T-cell (primary cell): ENCODE measurements around the gene SLC6A5. TPM values are rescaled to one million over a fixed set of nuclear protein-coding genes. Genes with fewer than 3 reads are reported as not detected.

Source experiments
- ATAC-seq, 4 experiments: fragments of 200-7000 bp in 3 of 4; fragments of 150-1000 bp in 1 of 4; cut with Tn5 transposase; replicated peaks in 1 of 4; 1 replicate in 3 of 4; 2 replicates in 1 of 4; pipeline ENCODE4 v1.10.0; 2021; ENCODE audit warnings: moderate library complexity in 3 of 4, mild to moderate bottlenecking in 2 of 4, moderate number of reproducible peaks in 1 of 4
- CTCF ChIA-PET, 2 donors: fragments of 300-600 bp; sonication (Branson Sonifier 250); formaldehyde crosslinking; loops; one replicate each; lab custom pipeline; 2022; ENCODE audit warnings: antibody characterized with exemption in 2 of 2; lab: Charles Lee
- POLR2A ChIA-PET, 2 donors: fragments of 300-600 bp; sonication (Branson Sonifier 250); formaldehyde crosslinking; loops; one replicate each; lab custom pipeline; 2022; ENCODE audit warnings: antibody characterized with exemption in 2 of 2; lab: Charles Lee
- DNase-seq, 35 experiments: peaks; one replicate each; pipeline versions ENCODE4 v3.0.0 to v3.0.0-alpha.2; 2013 to 2023
- H3K27ac ChIP-seq: one replicate; pipeline ENCODE4 v1.5.1; 2013; ENCODE audit warnings: low read length
- H3K27me3 ChIP-seq, 2 experiments: replicated peaks in 1 of 2; 1 replicate in 1 of 2; 2 replicates in 1 of 2; pipeline versions ENCODE4 v1.6.1 to v1.7.0; 2013; ENCODE audit warnings: low read length in 1 of 2, mixed read lengths in 1 of 2; ENCODE audit not compliant: control insufficient read depth in 2 of 2, insufficient read depth in 2 of 2; ENCODE audit errors: extremely low read depth in 1 of 2
- H3K36me3 ChIP-seq, 2 donors: 1 replicate in 1 of 2; 2 replicates in 1 of 2; pipeline versions ENCODE4 v1.6.1 to v1.7.0; 2013; ENCODE audit warnings: low read length in 1 of 2; ENCODE audit not compliant: control insufficient read depth in 2 of 2, insufficient read depth in 1 of 2; ENCODE audit errors: extremely low read depth in 1 of 2
- H3K4me1 ChIP-seq, 2 experiments: 1 replicate in 1 of 2; 2 replicates in 1 of 2; pipeline versions ENCODE4 v1.6.1 to v1.7.0; 2013; ENCODE audit warnings: low read length in 2 of 2, mixed read lengths in 1 of 2; ENCODE audit not compliant: insufficient read depth in 2 of 2, control insufficient read depth in 1 of 2; ENCODE audit errors: extremely low read depth in 1 of 2
- H3K4me3 ChIP-seq, 2 donors: 1 replicate in 1 of 2; 2 replicates in 1 of 2; pipeline versions ENCODE4 v1.5.1 to v1.7.0; 2013; ENCODE audit warnings: mild to moderate bottlenecking in 2 of 2, low read length in 1 of 2, moderate library complexity in 1 of 2; ENCODE audit not compliant: control insufficient read depth in 1 of 2; ENCODE audit errors: extremely low read depth in 1 of 2
- H3K9me3 ChIP-seq: 2 replicates; pipeline ENCODE4 v1.7.0; 2013
- H3K27ac Mint-ChIP-seq, 2 donors: one replicate each; pipeline ENCODE4 v1.8.0; 2020 to 2021; ENCODE audit warnings: mild to moderate bottlenecking in 2 of 2, mixed read lengths in 2 of 2
- H3K27me3 Mint-ChIP-seq, 2 donors: one replicate each; pipeline ENCODE4 v1.8.0; 2021 to 2022; ENCODE audit warnings: mixed read lengths in 2 of 2
- H3K36me3 Mint-ChIP-seq: one replicate; pipeline ENCODE4 v1.8.0; 2021; ENCODE audit warnings: mixed read lengths
- H3K4me1 Mint-ChIP-seq, 3 donors: one replicate each; pipeline ENCODE4 v1.8.0; 2020 to 2022; ENCODE audit warnings: mixed read lengths in 3 of 3, mild to moderate bottlenecking in 1 of 3
- H3K4me3 Mint-ChIP-seq, 3 donors: one replicate each; pipeline ENCODE4 v1.8.0; 2020 to 2022; ENCODE audit warnings: mild to moderate bottlenecking in 3 of 3, mixed read lengths in 3 of 3, moderate library complexity in 3 of 3
- H3K9me3 Mint-ChIP-seq, 3 donors: one replicate each; pipeline ENCODE4 v1.8.0; 2020 to 2022; ENCODE audit warnings: mixed read lengths in 3 of 3
- WGBS: methylation state at CpG from one replicate; pipeline ENCODE4 v1.1.5; 2013; ENCODE audit warnings: missing lambda C conversion rate; ENCODE audit not compliant: insufficient coverage; 5-methylcytosine and 5-hydroxymethylcytosine counted together
- total RNA-seq, 35 experiments: library from RNA in 6 of 35; stranded (reverse) in 6 of 35; fragments of 120-200 nt in 1 of 35; gene quantifications; one replicate each; pipeline versions ENCODE4 v1.2.1 to v1.2.4 and lab custom pipeline; 2013 to 2026

The SLC6A5 gene
- total RNA-seq, 5 donors from 2014 or later (not counting 1 experiment from before 2014, with no cell fraction given): not detected

GRCh38 chr11:20627026-20627425, 27.6 kb downstream of the SLC6A5 start:
- Histone ChIP-seq H3K36me3 (no peaks in the 10 kb centered on the region), H3K9me3 (no peaks in the 10 kb centered on the region), H3K27ac (no peak overlapping the region), H3K4me3 (no peak overlapping the region), H3K27me3 (peaks cover 0 to 22% of the 10 kb centered on the region in 2 experiments), H3K4me1 (no peaks in the 10 kb centered on the region)
- Mint-ChIP-seq H3K4me1 (no peaks in the 10 kb centered on the region), H3K9me3 (peaks cover 0 to 3% (median 0%) of the 10 kb centered on the region in 3 donors), H3K27me3 (peaks cover 13 to 15% of the 10 kb centered on the region in 2 donors), H3K4me3 (no peak overlapping the region), H3K36me3 (no peaks in the 10 kb centered on the region), H3K27ac (no peak overlapping the region)
- no CpG with 5 or more reads among the region's 3 CpGs for WGBS
- CTCF ChIA-PET: interaction anchor here in 1 of 2 donors (0.6 kb wide), 1 partner anchor 262 kb away, joined by 6 read pairs; no protein-coding TSS in a partner anchor
- ATAC-seq (no peak), DNase-seq (no peak)
- POLR2A ChIA-PET: no interaction called here

GRCh38 chr11:20627701-20628100, 28.3 kb downstream of the SLC6A5 start:
- Mint-ChIP-seq H3K4me3 (no peak overlapping the region), H3K4me1 (no peaks in the 10 kb centered on the region), H3K27me3 (peaks cover 13 to 15% of the 10 kb centered on the region in 2 donors), H3K36me3 (no peaks in the 10 kb centered on the region), H3K27ac (no peak overlapping the region), H3K9me3 (peaks cover 0 to 3% (median 0%) of the 10 kb centered on the region in 3 donors)
- Histone ChIP-seq H3K27me3 (peaks cover 0 to 21% of the 10 kb centered on the region in 2 experiments), H3K4me1 (no peaks in the 10 kb centered on the region), H3K36me3 (no peaks in the 10 kb centered on the region), H3K4me3 (no peak overlapping the region), H3K9me3 (no peaks in the 10 kb centered on the region), H3K27ac (no peak overlapping the region)
- no CpG with 5 or more reads among the region's 3 CpGs for WGBS
- POLR2A ChIA-PET: no interaction called here
- CTCF ChIA-PET: no interaction called here
- DNase-seq (no peak), ATAC-seq (no peak)

- H3K27me3 Mint-ChIP-seq: peaks cover 3 to 4% of the 10 kb centered on the region in 2 donors
- H3K9me3 Mint-ChIP-seq: peaks cover 0 to 3% (median 0%) of the 10 kb centered on the region in 3 donors
- POLR2A ChIA-PET: no interaction called here
- Histone ChIP-seq H3K27ac (no peak overlapping the region), H3K4me3 (no peak overlapping the region), H3K27me3 (peaks cover 3 to 8% of the 10 kb centered on the region in 2 experiments), H3K4me1 (no peaks in the 10 kb centered on the region), H3K36me3 (no peaks in the 10 kb centered on the region), H3K9me3 (no peaks in the 10 kb centered on the region)
- no peak overlapping the region for H3K4me3 Mint-ChIP-seq
- ATAC-seq (no peak), DNase-seq (no peak)
- no peaks in the 10 kb centered on the region for H3K36me3 Mint-ChIP-seq
- no peaks in the 10 kb centered on the region for H3K4me1 Mint-ChIP-seq
- CTCF ChIA-PET: no interaction called here
- no peak overlapping the region for H3K27ac Mint-ChIP-seq
- WGBS: 67% methylated on average over 2 of the region's 5 CpGs
Measured at GRCh38 chr11:20631519-20632168, 32.2 kb downstream of the SLC6A5 start.

- Histone ChIP-seq H3K4me1 (no peaks in the 10 kb centered on the region), H3K36me3 (no peaks in the 10 kb centered on the region), H3K27me3 (peaks cover 4 to 7% of the 10 kb centered on the region in 2 experiments), H3K9me3 (no peaks in the 10 kb centered on the region), H3K4me3 (no peak overlapping the region), H3K27ac (no peak overlapping the region)
- WGBS: no CpG with 5 or more reads among the region's 1 CpG
- H3K27ac Mint-ChIP-seq: no peak overlapping the region
- H3K4me3 Mint-ChIP-seq: no peak overlapping the region
- DNase-seq: no peak
- peaks cover 4% of the 10 kb centered on the region in 2 donors for H3K27me3 Mint-ChIP-seq
- ATAC-seq: no peak
- H3K4me1 Mint-ChIP-seq: no peaks in the 10 kb centered on the region
- CTCF ChIA-PET: no interaction called here
- POLR2A ChIA-PET: no interaction called here
- no peaks in the 10 kb centered on the region for H3K36me3 Mint-ChIP-seq
- peaks cover 0 to 3% (median 0%) of the 10 kb centered on the region in 3 donors for H3K9me3 Mint-ChIP-seq
Measured at GRCh38 chr11:20632169-20632532, 32.7 kb downstream of the SLC6A5 start.

- no peaks in the 10 kb centered on the region for H3K9me3 ChIP-seq
- Mint-ChIP-seq H3K27me3 (peaks cover 4 to 7% of the 10 kb centered on the region in 2 donors), H3K4me3 (no peak overlapping the region), H3K36me3 (no peaks in the 10 kb centered on the region), H3K4me1 (no peaks in the 10 kb centered on the region), H3K27ac (no peak overlapping the region), H3K9me3 (peaks cover 0 to 3% (median 0%) of the 10 kb centered on the region in 3 donors)
- WGBS: no CpG with 5 or more reads among the region's 5 CpGs
- no peak overlapping the region for H3K27ac ChIP-seq
- H3K27me3 ChIP-seq: peaks cover 4 to 7% of the 10 kb centered on the region in 2 experiments
- H3K4me1 ChIP-seq: no peaks in the 10 kb centered on the region
- DNase-seq: no peak
- H3K4me3 ChIP-seq: no peak overlapping the region
- ChIA-PET CTCF (no interaction called here), POLR2A (no interaction called here)
- H3K36me3 ChIP-seq: no peaks in the 10 kb centered on the region
- no peak for ATAC-seq
Measured at GRCh38 chr11:20634044-20634443, 34.6 kb downstream of the SLC6A5 start.

- ATAC-seq: no peak
- Mint-ChIP-seq H3K4me3 (no peak overlapping the region), H3K9me3 (peaks cover 0 to 3% (median 0%) of the 10 kb centered on the region in 3 donors), H3K36me3 (no peaks in the 10 kb centered on the region), H3K27me3 (peaks cover 4 to 7% of the 10 kb centered on the region in 2 donors), H3K27ac (no peak overlapping the region), H3K4me1 (no peaks in the 10 kb centered on the region)
- 40% methylated on average over 1 of the region's 7 CpGs for WGBS
- no peaks in the 10 kb centered on the region for H3K9me3 ChIP-seq
- no peaks in the 10 kb centered on the region for H3K36me3 ChIP-seq
- ChIA-PET POLR2A (no interaction called here), CTCF (no interaction called here)
- no peak for DNase-seq
- H3K27ac ChIP-seq: no peak overlapping the region
- no peak overlapping the region for H3K4me3 ChIP-seq
- no peaks in the 10 kb centered on the region for H3K4me1 ChIP-seq
- H3K27me3 ChIP-seq: peaks cover 4 to 5% of the 10 kb centered on the region in 2 experiments
Measured at GRCh38 chr11:20634781-20635180, 35.4 kb downstream of the SLC6A5 start.
